H1 (cell line): ENCODE results near the gene GPR37. TPM values are rescaled to one million over a fixed set of nuclear protein-coding genes. Genes with fewer than 3 reads are reported as not detected.

Experiments used
- CTCF ChIA-PET: fragments of 300-600 bp; sonication (Branson Sonifier 250); formaldehyde crosslinking; loops from one replicate; lab custom pipeline; 2021; ENCODE audit not compliant: partially characterized antibody; lab: Charles Lee
- POLR2A ChIA-PET: fragments of 300-600 bp; sonication (Branson Sonifier 250); formaldehyde crosslinking; loops from one replicate; lab custom pipeline; 2021; ENCODE audit warnings: inconsistent platforms; ENCODE audit not compliant: partially characterized antibody; lab: Charles Lee
- DNase-seq, 2 experiments: peaks; one replicate each; pipeline versions ENCODE4 v3.0.0 to v3.0.0-alpha.2; 2010 to 2022; ENCODE audit warnings: low spot score in 2 of 2, low read depth in 1 of 2, mixed read lengths in 1 of 2
- FAIRE-seq: peaks from 2 replicates; lab custom pipeline; 2011; peaks lifted over from hg19 to GRCh38; lab: Jason Lieb, UNC
- H2AFZ ChIP-seq: 2 replicates; pipeline ENCODE4 v1.8.1; 2012; ENCODE audit warnings: low read length, inconsistent platforms
- H2AK5ac ChIP-seq: 2 replicates; pipeline ENCODE4 v1.6.1; 2013; ENCODE audit warnings: low read depth, low read length
- H2BK120ac ChIP-seq: replicated peaks from 2 replicates; pipeline ENCODE3; 2013; ENCODE audit warnings: low read depth, low read length, inconsistent platforms
- H2BK12ac ChIP-seq: 2 replicates; pipeline ENCODE4 v1.6.1; 2013; ENCODE audit warnings: low read depth, low read length
- H2BK15ac ChIP-seq: 2 replicates; pipeline ENCODE4 v1.6.1; 2013; ENCODE audit warnings: low read length
- H2BK20ac ChIP-seq: 2 replicates; pipeline ENCODE4 v1.6.1; 2013; ENCODE audit warnings: low read length
- H2BK5ac ChIP-seq: 2 replicates; pipeline ENCODE4 v1.6.1; 2013; ENCODE audit warnings: low read depth, low read length
- H3K14ac ChIP-seq: 2 replicates; pipeline ENCODE4 v1.6.1; 2013; ENCODE audit warnings: inconsistent platforms; ENCODE audit not compliant: insufficient read length
- H3K18ac ChIP-seq: 2 replicates; pipeline ENCODE4 v1.6.1; 2013; ENCODE audit warnings: low read length; ENCODE audit errors: extremely low read depth
- H3K23ac ChIP-seq: 2 replicates; pipeline ENCODE4 v1.6.1; 2013; ENCODE audit warnings: inconsistent platforms; ENCODE audit not compliant: insufficient read length
- H3K23me2 ChIP-seq: 2 replicates; pipeline ENCODE4 v1.6.1; 2013; ENCODE audit warnings: low read depth, low read length
- H3K27ac ChIP-seq: 2 replicates; pipeline ENCODE4 v1.6.1; 2011; ENCODE audit warnings: low read depth, low read length, inconsistent platforms
- H3K27me3 ChIP-seq, 4 experiments: replicated peaks in 1 of 4; 1 replicate in 1 of 4; 2 replicates in 3 of 4; pipeline versions ENCODE4 v1.6.1 to v1.8.1; 2011 to 2013; ENCODE audit warnings: low read length in 3 of 4, mild to moderate bottlenecking in 3 of 4, inconsistent platforms in 2 of 4, mixed read lengths in 2 of 4, moderate library complexity in 1 of 4; ENCODE audit not compliant: control insufficient read depth in 3 of 4, insufficient read depth in 3 of 4; ENCODE audit errors: extremely low read depth in 1 of 4
- H3K36me3 ChIP-seq, 4 experiments: 2 replicates each; pipeline versions ENCODE4 v1.6.1 to v1.8.1; 2011 to 2013; ENCODE audit warnings: mild to moderate bottlenecking in 4 of 4, low read length in 3 of 4, moderate library complexity in 2 of 4, control low read depth in 1 of 4, inconsistent platforms in 1 of 4; ENCODE audit not compliant: insufficient read depth in 4 of 4, control insufficient read depth in 2 of 4
- H3K4ac ChIP-seq: replicated peaks from 2 replicates; pipeline ENCODE3; 2013; ENCODE audit warnings: low read length, low read depth, mixed read lengths, inconsistent platforms; ENCODE audit not compliant: insufficient read length
- H3K4me1 ChIP-seq, 4 experiments: replicated peaks in 1 of 4; 1 replicate in 1 of 4; 2 replicates in 3 of 4; pipeline versions ENCODE4 v1.6.1 to v1.8.1; 2011 to 2013; ENCODE audit warnings: low read length in 3 of 4, inconsistent platforms in 2 of 4, mixed read lengths in 1 of 4; ENCODE audit not compliant: insufficient read depth in 4 of 4, control insufficient read depth in 3 of 4
- H3K4me2 ChIP-seq, 2 experiments: 2 replicates each; pipeline versions ENCODE4 v1.6.1 to v1.8.1; 2011 to 2013; ENCODE audit warnings: low read depth in 2 of 2, low read length in 2 of 2, control low read depth in 1 of 2, inconsistent platforms in 1 of 2, mild to moderate bottlenecking in 1 of 2; ENCODE audit not compliant: insufficient read depth in 1 of 2
- H3K4me3 ChIP-seq, 4 experiments: fragments of 200-600, 300-600 bp in 1 of 4; sonication (generic), shearing (Covaris generic), sonication (Bioruptor Twin) in 1 of 4; 2 replicates each; pipeline versions ENCODE4 v1.5.1 to v1.8.1; 2011 to 2016; ENCODE audit warnings: low read length in 4 of 4, low read depth in 3 of 4, control low read depth in 2 of 4, inconsistent platforms in 2 of 4, mild to moderate bottlenecking in 2 of 4, mixed read lengths in 1 of 4, moderate library complexity in 1 of 4; ENCODE audit not compliant: insufficient read depth in 2 of 4; ENCODE audit errors: extremely low read depth in 1 of 4
- H3K56ac ChIP-seq: replicated peaks from 2 replicates; pipeline ENCODE3; 2013; ENCODE audit warnings: low read depth, mild to moderate bottlenecking, mixed read lengths, low read length, inconsistent platforms; ENCODE audit not compliant: insufficient read length
- H3K79me1 ChIP-seq: 2 replicates; pipeline ENCODE4 v1.6.1; 2013; ENCODE audit warnings: low read depth, low read length, control low read depth
- H3K79me2 ChIP-seq, 2 experiments: 2 replicates each; pipeline versions ENCODE4 v1.6.1 to v1.8.1; 2012 to 2013; ENCODE audit warnings: low read length in 2 of 2, mild to moderate bottlenecking in 2 of 2, inconsistent platforms in 1 of 2; ENCODE audit not compliant: insufficient read depth in 2 of 2, control insufficient read depth in 1 of 2
- H3K9ac ChIP-seq, 4 experiments: replicated peaks in 1 of 4; 1 replicate in 1 of 4; 2 replicates in 3 of 4; pipeline versions ENCODE4 v1.6.1 to v1.8.1; 2011 to 2013; ENCODE audit warnings: low read depth in 3 of 4, low read length in 3 of 4, control low read depth in 2 of 4, mild to moderate bottlenecking in 2 of 4, moderate library complexity in 2 of 4, inconsistent platforms in 1 of 4; ENCODE audit errors: extremely low read depth in 1 of 4
- H3K9me3 ChIP-seq, 2 experiments: 2 replicates each; pipeline versions ENCODE4 v1.6.1 to v1.8.1; 2012 to 2013; ENCODE audit warnings: mild to moderate bottlenecking in 2 of 2, moderate library complexity in 2 of 2, control low read depth in 1 of 2, inconsistent platforms in 1 of 2, low read depth in 1 of 2, low read length in 1 of 2, mixed read lengths in 1 of 2; ENCODE audit not compliant: insufficient read depth in 2 of 2
- H4K20me1 ChIP-seq, 2 experiments: replicated peaks in 1 of 2; 2 replicates each; pipeline versions ENCODE3 to v1.8.1; 2011 to 2013; ENCODE audit warnings: inconsistent platforms in 2 of 2, low read length in 2 of 2, mild to moderate bottlenecking in 1 of 2; ENCODE audit not compliant: insufficient read depth in 2 of 2, control insufficient read depth in 1 of 2
- H4K5ac ChIP-seq: 2 replicates; pipeline ENCODE4 v1.6.1; 2013; ENCODE audit warnings: low read length, low read depth, mixed read lengths, inconsistent platforms; ENCODE audit not compliant: insufficient read length
- H4K8ac ChIP-seq: 2 replicates; pipeline ENCODE4 v1.8.0; 2013; ENCODE audit warnings: mild to moderate bottlenecking, moderate library complexity, low read length, inconsistent platforms; ENCODE audit not compliant: insufficient read depth; ENCODE audit errors: extremely low read depth
- H4K91ac ChIP-seq: replicated peaks from 2 replicates; pipeline ENCODE3; 2013; ENCODE audit warnings: low read length, mixed read lengths, inconsistent platforms; ENCODE audit not compliant: insufficient read length
- BCL11A ChIP-seq, 2 experiments: IDR thresholded peaks; one replicate each; pipeline ENCODE4 v1.6.1; 2011; ENCODE audit warnings: low read depth in 2 of 2, low read length in 2 of 2, mild to moderate bottlenecking in 2 of 2
- CREB1 ChIP-seq: IDR thresholded peaks from 2 replicates; pipeline ENCODE4 v1.6.1; 2012; ENCODE audit warnings: inconsistent platforms
- EGR1 ChIP-seq: IDR thresholded peaks from 2 replicates; pipeline ENCODE4 v1.6.1; 2011; ENCODE audit warnings: low read depth, low read length, borderline replicate concordance
- SAP30 ChIP-seq: fragments of 300-600 bp; sonication (generic); IDR thresholded peaks from 2 replicates; pipeline ENCODE4 v1.7.1; 2012; ENCODE audit warnings: low read length, moderate library complexity, mild to moderate bottlenecking, inconsistent platforms; ENCODE audit not compliant: insufficient read depth, insufficient replicate concordance
- SP4 ChIP-seq: IDR thresholded peaks from 2 replicates; pipeline ENCODE4 v1.6.1; 2012; ENCODE audit warnings: low read length, inconsistent platforms
- WGBS, 2 experiments: shearing (Covaris generic) in 1 of 2; methylation state at CpG; one replicate each; pipeline versions ENCODE4 v1.1.6 to v1.1.7; 2013 to 2015; ENCODE audit warnings: low lambda C conversion rate in 2 of 2, mixed read lengths in 2 of 2, inconsistent platforms in 1 of 2, low coverage in 1 of 2, missing lambda C conversion rate in 1 of 2; ENCODE audit not compliant: insufficient replicate concordance in 2 of 2, insufficient coverage in 1 of 2, insufficient read length in 1 of 2; ENCODE audit errors: extremely low coverage in 1 of 2, missing lambda C conversion rate in 1 of 2; 5-methylcytosine and 5-hydroxymethylcytosine counted together
- polyA plus RNA-seq, 7 experiments: library from polyadenylated mRNA; depleted of rRNA in 3 of 7; stranded (reverse) in 5 of 7; unstranded in 2 of 7; fragments of >200 nt in 5 of 7; fragments of 200-250 nt in 2 of 7; gene quantifications; 1 replicate in 5 of 7; 2 replicates in 1 of 7; 4 replicates in 1 of 7; pipeline versions ENCODE4 v1.2.1 to v1.2.3, GENCODE V29; 2011 to 2013; ENCODE audit warnings: missing spikeins in 2 of 7, mixed read lengths in 2 of 7
- total RNA-seq: library from RNA; stranded (reverse); fragmentation: NEBNext Ultra II Directional; extraction: Animal tissue kit (Norgen Biotek cat#: 25700); gene quantifications from 2 replicates; pipeline ENCODE4 v1.2.1, GENCODE V29; 2021

GPR37 gene
- total and polyA plus RNA-seq, 2 of the 8 experiments (the other 6 are each of a cell fraction or from before 2014, with no cell fraction given) = 1.5 to 17.4 TPM

DNA sequence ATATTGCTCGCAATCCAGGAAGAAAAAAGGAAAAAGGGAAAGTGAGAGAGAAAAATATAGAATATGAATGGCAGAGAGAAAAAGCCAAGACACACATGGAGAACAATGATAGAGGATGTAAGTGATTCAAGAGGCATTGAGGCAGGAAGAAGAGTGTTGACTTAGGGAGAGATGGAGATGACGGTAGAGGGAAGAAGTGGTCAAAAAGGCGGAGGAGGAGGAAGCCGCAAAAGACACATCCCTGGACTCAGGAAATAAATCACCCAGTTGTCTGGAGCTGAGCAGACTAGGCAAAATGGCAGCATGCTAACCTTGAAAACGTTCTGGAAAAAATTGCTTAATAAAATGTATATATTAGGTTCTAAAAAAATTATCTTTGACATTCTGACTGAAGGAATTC, 17.7 kb upstream of the GPR37 start:
- H3K36me3 ChIP-seq = no peaks in the 10 kb centered on the region
- no peak overlapping the region for H2AFZ ChIP-seq
- no peak overlapping the region for H2BK120ac ChIP-seq
- no peak overlapping the region for H3K4ac ChIP-seq
- no peak for FAIRE-seq
- H3K23ac ChIP-seq = no peak overlapping the region
- peaks cover 0 to 8% (median 3%) of the 10 kb centered on the region in 4 experiments; a peak in 5 of 7 replicates for H3K4me1 ChIP-seq
- peak overlapping the region; percentile 73 for H4K91ac ChIP-seq
- POLR2A ChIA-PET = no interaction called here
- TF ChIP-seq BCL11A (IDR thresholded peaks at IDR 0.05; ENCODE audit: low read depth in 2 of 2, low read length in 2 of 2) (no peak), CREB1 (no peak), SP4 (no peak), EGR1 (no peak), SAP30 (no peak)
- TF ChIP-seq, all 59 proteins: peak for 0
- H3K79me2 ChIP-seq = no peaks in the 10 kb centered on the region
- no peak overlapping the region for H4K5ac ChIP-seq
- H4K8ac ChIP-seq = no peak overlapping the region
- H3K27me3 ChIP-seq = no peaks in the 10 kb centered on the region
- no peak overlapping the region for H3K9ac ChIP-seq
- no peak overlapping the region for H2BK12ac ChIP-seq
- H3K18ac ChIP-seq = no peak overlapping the region
- no peak overlapping the region for H3K4me3 ChIP-seq
- H3K56ac ChIP-seq = no peak overlapping the region
- no peak overlapping the region for H2BK20ac ChIP-seq
- DNase-seq = no peak
- H3K9me3 ChIP-seq = no peaks in the 10 kb centered on the region
- CTCF ChIA-PET = interaction anchor here (0.7 to 1.3 kb wide), 3 partner anchors 15 to 1020 kb away, joined by 4 to 6 read pairs (median 4); no protein-coding TSS in a partner anchor
- no peak overlapping the region for H2AK5ac ChIP-seq
- no peak overlapping the region for H2BK15ac ChIP-seq
- H2BK5ac ChIP-seq = no peak overlapping the region
- WGBS, 2 experiments = 90% methylated on average over 5 of the region's 5 CpGs; no CpG with 5 or more reads in 1 of the 2 experiments
- no peak overlapping the region for H3K27ac ChIP-seq
- no peak overlapping the region for H3K4me2 ChIP-seq
- H4K20me1 ChIP-seq = no peaks in the 10 kb centered on the region
- peaks cover 2% of the 10 kb centered on the region; the same call in 1 of the 2 replicates for H3K23me2 ChIP-seq
- no peaks in the 10 kb centered on the region for H3K79me1 ChIP-seq
- no peak overlapping the region for H3K14ac ChIP-seq
